Thymus (tissue), 11 donors: ENCODE data around the gene COMMD3. TPM values are rescaled to one million over a fixed set of nuclear protein-coding genes. Genes with fewer than 3 reads are reported as not detected.

Source experiments
- DNase-seq, 9 donors: peaks; one replicate each; pipeline ENCODE4 v3.0.0-alpha.2; 2013; ENCODE audit warnings: low spot score in 9 of 9, low read depth in 6 of 9, missing footprints in 1 of 9
- H3K27ac ChIP-seq, 2 donors: one replicate each; pipeline ENCODE4 v1.5.1; 2013; ENCODE audit warnings: control low read depth in 1 of 2, low read depth in 1 of 2, low read length in 1 of 2, mild to moderate bottlenecking in 1 of 2, moderate library complexity in 1 of 2
- H3K27me3 ChIP-seq, 2 donors: one replicate each; pipeline ENCODE4 v1.5.1; 2013; ENCODE audit warnings: low read length in 1 of 2; ENCODE audit not compliant: control insufficient read depth in 2 of 2, insufficient read depth in 1 of 2
- H3K36me3 ChIP-seq, 2 donors: one replicate each; pipeline ENCODE4 v1.5.1; 2013; ENCODE audit warnings: low read length in 1 of 2, mild to moderate bottlenecking in 1 of 2, moderate library complexity in 1 of 2; ENCODE audit not compliant: control insufficient read depth in 2 of 2, insufficient read depth in 2 of 2
- H3K4me1 ChIP-seq, 2 donors: one replicate each; pipeline ENCODE4 v1.5.1; 2013; ENCODE audit warnings: low read length in 2 of 2; ENCODE audit not compliant: control insufficient read depth in 2 of 2, insufficient read depth in 2 of 2
- H3K4me3 ChIP-seq, 2 donors: one replicate each; pipeline ENCODE4 v1.5.1; 2013; ENCODE audit warnings: low read length in 2 of 2, control low read depth in 1 of 2, mild to moderate bottlenecking in 1 of 2
- H3K9me3 ChIP-seq, 2 donors: one replicate each; pipeline ENCODE4 v1.5.1; 2013; ENCODE audit warnings: low read length in 1 of 2, mild to moderate bottlenecking in 1 of 2; ENCODE audit not compliant: control insufficient read depth in 2 of 2, insufficient read depth in 1 of 2
- WGBS: extraction: QIAGEN DNeasy Blood & Tissue Kit; methylation state at CpG from one replicate; pipeline ENCODE4 v1.1.7; 2013; 5-methylcytosine and 5-hydroxymethylcytosine counted together
- polyA plus RNA-seq: library from polyadenylated mRNA; stranded (reverse); fragments of 200-250 nt; gene quantifications from one replicate; pipeline ENCODE4 v1.2.3, GENCODE V29; 2013
- total RNA-seq: library from RNA; stranded (reverse); fragments of 120-200 nt; gene quantifications from one replicate; pipeline ENCODE4 v1.2.4, GENCODE V29; 2013
- donor health status: healthy.

The COMMD3 gene
- total and polyA plus RNA-seq, 2 donors = 130 to 132 TPM

- DNase-seq = no peak
- WGBS = 94% methylated on average over 4 of the region's 4 CpGs
Measured at GRCh38 chr10:22365644-22366434, 49.7 kb downstream of the COMMD3 start.

GRCh38 chr10:22366435-22366703 is 50.2 kb downstream of the COMMD3 start:
- Histone ChIP-seq H3K27me3 (no peaks in the 10 kb centered on the region), H3K9me3 (no peaks in the 10 kb centered on the region), H3K4me3 (no peak overlapping the region), H3K36me3 (no peaks in the 10 kb centered on the region), H3K27ac (no peak overlapping the region), H3K4me1 (peaks cover 0 to 2% of the 10 kb centered on the region in 2 donors)
- no peak for DNase-seq

More at GRCh38 chr10:22365644-22366434, 49.7 kb downstream of the COMMD3 start:
- Histone ChIP-seq H3K4me1 (peaks cover 0 to 2% of the 10 kb centered on the region in 2 donors), H3K27ac (no peak overlapping the region), H3K4me3 (no peak overlapping the region), H3K27me3 (no peaks in the 10 kb centered on the region), H3K36me3 (no peaks in the 10 kb centered on the region), H3K9me3 (no peaks in the 10 kb centered on the region)

- Histone ChIP-seq H3K4me3 (no peak overlapping the region), H3K36me3 (no peaks in the 10 kb centered on the region), H3K27ac (no peak overlapping the region), H3K4me1 (peaks cover 0 to 2% of the 10 kb centered on the region in 2 donors), H3K9me3 (no peaks in the 10 kb centered on the region), H3K27me3 (no peaks in the 10 kb centered on the region)
- 72% methylated on average over 2 of the region's 2 CpGs for WGBS
- no peak for DNase-seq
Measured at GRCh38 chr10:22366771-22367170, 50.6 kb downstream of the COMMD3 start.

GRCh38 chr10:22367471-22367870 is 51.3 kb downstream of the COMMD3 start:
- no peak overlapping the region for H3K27ac ChIP-seq
- no peak for DNase-seq
- H3K27me3 ChIP-seq = no peaks in the 10 kb centered on the region
- no peak overlapping the region for H3K4me3 ChIP-seq
- no peaks in the 10 kb centered on the region for H3K9me3 ChIP-seq
- H3K4me1 ChIP-seq = peaks cover 0 to 2% of the 10 kb centered on the region in 2 donors
- WGBS = 68% methylated on average over 1 of the region's 1 CpG
- H3K36me3 ChIP-seq = no peaks in the 10 kb centered on the region

- 98% methylated on average over 4 of the region's 4 CpGs for WGBS
- Histone ChIP-seq H3K27ac (no peak overlapping the region), H3K27me3 (no peaks in the 10 kb centered on the region), H3K4me1 (peaks cover 0 to 2% of the 10 kb centered on the region in 2 donors), H3K4me3 (no peak overlapping the region), H3K36me3 (no peaks in the 10 kb centered on the region), H3K9me3 (no peaks in the 10 kb centered on the region)
- DNase-seq = no peak
Measured at GRCh38 chr10:22368402-22368801, 52.2 kb downstream of the COMMD3 start.

GRCh38 chr10:22368981-22369380 is 52.8 kb downstream of the COMMD3 start:
- Histone ChIP-seq H3K27ac (no peak overlapping the region), H3K36me3 (no peaks in the 10 kb centered on the region), H3K4me3 (no peak overlapping the region), H3K27me3 (no peaks in the 10 kb centered on the region), H3K9me3 (no peaks in the 10 kb centered on the region), H3K4me1 (peaks cover 0 to 2% of the 10 kb centered on the region in 2 donors)
- DNase-seq = no peak
- 50% methylated on average over 2 of the region's 2 CpGs for WGBS

GRCh38 chr10:22369434-22370072 is 53.4 kb downstream of the COMMD3 start:
- Histone ChIP-seq H3K36me3 (no peaks in the 10 kb centered on the region), H3K27ac (no peak overlapping the region), H3K4me3 (no peak overlapping the region), H3K4me1 (peaks cover 0 to 2% of the 10 kb centered on the region in 2 donors), H3K9me3 (no peaks in the 10 kb centered on the region), H3K27me3 (no peaks in the 10 kb centered on the region)
- DNase-seq = no peak
- 95% methylated on average over 5 of the region's 5 CpGs for WGBS

Other genes starting within 250 kb of the COMMD3 start
- gene EBLN1, start 98.4 kb upstream of the COMMD3 start, total RNA-seq = not detected
- 0.11 TPM for gene EBLN1, start 98.4 kb upstream of the COMMD3 start, polyA plus RNA-seq
- gene BMI1, start 4.7 kb downstream of the COMMD3 start, total RNA-seq = 26.2 TPM
- gene BMI1, start 4.7 kb downstream of the COMMD3 start, polyA plus RNA-seq = 39.8 TPM
- 0.24 TPM for gene SPAG6, start 29.1 kb downstream of the COMMD3 start, total RNA-seq
- 1.0 TPM for gene SPAG6, start 29.1 kb downstream of the COMMD3 start, polyA plus RNA-seq